ENCODE measurements around the gene ISOC2. TPM values are rescaled to one million over a fixed set of nuclear protein-coding genes. Genes with fewer than 3 reads are reported as not detected.
A peak's percentile ranks its signal among the peaks of the same experiment; 100 is the strongest.

Gene ISOC2
- total and polyA plus RNA-seq, 9 of the 15 experiments (the other 6 are each of a cell fraction or from before 2014, with no cell fraction given) = 1.2 to 229 (median 58.3) TPM

DNA sequence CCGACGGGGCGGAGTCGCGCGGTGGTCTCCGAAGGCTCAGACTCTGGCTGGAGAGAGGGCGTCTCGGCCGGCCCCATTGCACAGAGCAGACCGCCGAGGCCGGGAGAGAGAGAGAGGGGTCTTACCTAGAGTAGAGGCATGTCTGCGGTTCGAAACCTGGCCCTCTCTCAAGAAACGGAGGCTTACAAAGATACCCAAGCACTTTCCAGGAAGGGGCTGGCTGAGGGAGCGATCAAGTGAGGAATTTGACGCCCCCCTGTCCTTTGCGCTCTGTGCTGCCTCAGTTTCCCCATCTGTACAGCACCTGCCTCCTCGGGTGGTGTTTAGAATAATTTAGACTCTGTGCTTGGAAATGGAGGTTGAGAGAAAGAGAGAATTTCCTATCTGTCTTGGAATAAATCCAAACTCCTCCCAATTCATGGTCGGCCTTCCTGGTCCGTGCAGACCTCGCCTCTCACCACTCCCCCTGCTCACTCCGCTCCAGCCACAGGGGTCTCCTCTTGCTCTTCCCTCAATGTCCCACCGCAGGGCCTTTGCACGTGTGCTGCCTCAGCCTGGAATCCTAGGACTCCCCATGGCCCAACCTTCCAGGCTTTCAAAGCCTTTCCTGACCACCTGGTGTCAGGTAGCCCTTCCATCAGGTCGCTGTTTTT is 658 bp upstream of the ISOC2 start (continued):
- TF ChIP-seq MTA2 (IDR thresholded peaks at IDR 0.05; ENCODE audit: low read depth) (no peak), PTBP1 (IDR thresholded peaks at IDR 0.05; ENCODE audit: low read depth, low read length) (peak; percentile 50; the same call in 1 of the 2 replicates), SMARCA4 (IDR thresholded peaks at IDR 0.05) (0 out of 2 replicates have a peak, but pooled peaks have one; percentile 44), POLR3A (IDR thresholded peaks at IDR 0.05; ENCODE audit: borderline replicate concordance, extremely low read depth, insufficient read depth, insufficient read length) (no peak), FOXP1 (CRISPR knock-in tag; IDR thresholded peaks at IDR 0.05) (peak; percentile 49; the same call in 1 of the 2 replicates), NFYB (IDR thresholded peaks at IDR 0.05; ENCODE audit: extremely low read depth, insufficient read length) (no peak), ZNF583 (CRISPR knock-in tag; IDR thresholded peaks at IDR 0.05) (0 out of 2 replicates have a peak, but pooled peaks have one; percentile 39), ETV5 (CRISPR knock-in tag; IDR thresholded peaks at IDR 0.05; ENCODE audit: low read depth) (peak; percentile 68; the same call in 1 of the 2 replicates), ZBTB7A (IDR thresholded peaks at IDR 0.05; ENCODE audit: borderline replicate concordance, control insufficient read depth, low read depth, low read length) (peak; percentile 74), ZNF212 (CRISPR knock-in tag; IDR thresholded peaks at IDR 0.05) (peak; percentile 17; the same call in 1 of the 2 replicates), PHF8 (IDR thresholded peaks at IDR 0.05; ENCODE audit: borderline replicate concordance, low read length) (peak; percentile 71; the same call in 1 of the 2 replicates), POLR2A (conservative IDR thresholded peaks at IDR 0.05) (peak; percentile 70)
- TF ChIP-seq, protein P1, sequence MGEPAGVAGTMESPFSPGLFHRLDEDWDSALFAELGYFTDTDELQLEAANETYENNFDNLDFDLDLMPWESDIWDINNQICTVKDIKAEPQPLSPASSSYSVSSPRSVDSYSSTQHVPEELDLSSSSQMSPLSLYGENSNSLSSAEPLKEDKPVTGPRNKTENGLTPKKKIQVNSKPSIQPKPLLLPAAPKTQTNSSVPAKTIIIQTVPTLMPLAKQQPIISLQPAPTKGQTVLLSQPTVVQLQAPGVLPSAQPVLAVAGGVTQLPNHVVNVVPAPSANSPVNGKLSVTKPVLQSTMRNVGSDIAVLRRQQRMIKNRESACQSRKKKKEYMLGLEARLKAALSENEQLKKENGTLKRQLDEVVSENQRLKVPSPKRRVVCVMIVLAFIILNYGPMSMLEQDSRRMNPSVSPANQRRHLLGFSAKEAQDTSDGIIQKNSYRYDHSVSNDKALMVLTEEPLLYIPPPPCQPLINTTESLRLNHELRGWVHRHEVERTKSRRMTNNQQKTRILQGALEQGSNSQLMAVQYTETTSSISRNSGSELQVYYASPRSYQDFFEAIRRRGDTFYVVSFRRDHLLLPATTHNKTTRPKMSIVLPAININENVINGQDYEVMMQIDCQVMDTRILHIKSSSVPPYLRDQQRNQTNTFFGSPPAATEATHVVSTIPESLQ (CRISPR knock-in tag; IDR thresholded peaks at IDR 0.05) = 0 out of 2 replicates have a peak, but pooled peaks have one; percentile 77
- TF ChIP-seq, protein P2, sequence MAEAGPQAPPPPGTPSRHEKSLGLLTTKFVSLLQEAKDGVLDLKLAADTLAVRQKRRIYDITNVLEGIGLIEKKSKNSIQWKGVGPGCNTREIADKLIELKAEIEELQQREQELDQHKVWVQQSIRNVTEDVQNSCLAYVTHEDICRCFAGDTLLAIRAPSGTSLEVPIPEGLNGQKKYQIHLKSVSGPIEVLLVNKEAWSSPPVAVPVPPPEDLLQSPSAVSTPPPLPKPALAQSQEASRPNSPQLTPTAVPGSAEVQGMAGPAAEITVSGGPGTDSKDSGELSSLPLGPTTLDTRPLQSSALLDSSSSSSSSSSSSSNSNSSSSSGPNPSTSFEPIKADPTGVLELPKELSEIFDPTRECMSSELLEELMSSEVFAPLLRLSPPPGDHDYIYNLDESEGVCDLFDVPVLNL (CRISPR knock-in tag; IDR thresholded peaks at IDR 0.05; ENCODE audit: low read depth) = no peak
- TF ChIP-seq, protein P3, sequence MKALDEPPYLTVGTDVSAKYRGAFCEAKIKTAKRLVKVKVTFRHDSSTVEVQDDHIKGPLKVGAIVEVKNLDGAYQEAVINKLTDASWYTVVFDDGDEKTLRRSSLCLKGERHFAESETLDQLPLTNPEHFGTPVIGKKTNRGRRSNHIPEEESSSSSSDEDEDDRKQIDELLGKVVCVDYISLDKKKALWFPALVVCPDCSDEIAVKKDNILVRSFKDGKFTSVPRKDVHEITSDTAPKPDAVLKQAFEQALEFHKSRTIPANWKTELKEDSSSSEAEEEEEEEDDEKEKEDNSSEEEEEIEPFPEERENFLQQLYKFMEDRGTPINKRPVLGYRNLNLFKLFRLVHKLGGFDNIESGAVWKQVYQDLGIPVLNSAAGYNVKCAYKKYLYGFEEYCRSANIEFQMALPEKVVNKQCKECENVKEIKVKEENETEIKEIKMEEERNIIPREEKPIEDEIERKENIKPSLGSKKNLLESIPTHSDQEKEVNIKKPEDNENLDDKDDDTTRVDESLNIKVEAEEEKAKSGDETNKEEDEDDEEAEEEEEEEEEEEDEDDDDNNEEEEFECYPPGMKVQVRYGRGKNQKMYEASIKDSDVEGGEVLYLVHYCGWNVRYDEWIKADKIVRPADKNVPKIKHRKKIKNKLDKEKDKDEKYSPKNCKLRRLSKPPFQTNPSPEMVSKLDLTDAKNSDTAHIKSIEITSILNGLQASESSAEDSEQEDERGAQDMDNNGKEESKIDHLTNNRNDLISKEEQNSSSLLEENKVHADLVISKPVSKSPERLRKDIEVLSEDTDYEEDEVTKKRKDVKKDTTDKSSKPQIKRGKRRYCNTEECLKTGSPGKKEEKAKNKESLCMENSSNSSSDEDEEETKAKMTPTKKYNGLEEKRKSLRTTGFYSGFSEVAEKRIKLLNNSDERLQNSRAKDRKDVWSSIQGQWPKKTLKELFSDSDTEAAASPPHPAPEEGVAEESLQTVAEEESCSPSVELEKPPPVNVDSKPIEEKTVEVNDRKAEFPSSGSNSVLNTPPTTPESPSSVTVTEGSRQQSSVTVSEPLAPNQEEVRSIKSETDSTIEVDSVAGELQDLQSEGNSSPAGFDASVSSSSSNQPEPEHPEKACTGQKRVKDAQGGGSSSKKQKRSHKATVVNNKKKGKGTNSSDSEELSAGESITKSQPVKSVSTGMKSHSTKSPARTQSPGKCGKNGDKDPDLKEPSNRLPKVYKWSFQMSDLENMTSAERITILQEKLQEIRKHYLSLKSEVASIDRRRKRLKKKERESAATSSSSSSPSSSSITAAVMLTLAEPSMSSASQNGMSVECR (CRISPR knock-in tag; IDR thresholded peaks at IDR 0.05) = 0 out of 2 replicates have a peak, but pooled peaks have one; percentile 36
- TF ChIP-seq, protein P4, sequence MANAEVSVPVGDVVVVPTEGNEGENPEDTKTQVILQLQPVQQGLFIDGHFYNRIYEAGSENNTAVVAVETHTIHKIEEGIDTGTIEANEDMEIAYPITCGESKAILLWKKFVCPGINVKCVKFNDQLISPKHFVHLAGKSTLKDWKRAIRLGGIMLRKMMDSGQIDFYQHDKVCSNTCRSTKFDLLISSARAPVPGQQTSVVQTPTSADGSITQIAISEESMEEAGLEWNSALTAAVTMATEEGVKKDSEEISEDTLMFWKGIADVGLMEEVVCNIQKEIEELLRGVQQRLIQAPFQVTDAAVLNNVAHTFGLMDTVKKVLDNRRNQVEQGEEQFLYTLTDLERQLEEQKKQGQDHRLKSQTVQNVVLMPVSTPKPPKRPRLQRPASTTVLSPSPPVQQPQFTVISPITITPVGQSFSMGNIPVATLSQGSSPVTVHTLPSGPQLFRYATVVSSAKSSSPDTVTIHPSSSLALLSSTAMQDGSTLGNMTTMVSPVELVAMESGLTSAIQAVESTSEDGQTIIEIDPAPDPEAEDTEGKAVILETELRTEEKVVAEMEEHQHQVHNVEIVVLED (CRISPR knock-in tag; IDR thresholded peaks at IDR 0.05) = no peak
- TF ChIP-seq, protein P5, sequence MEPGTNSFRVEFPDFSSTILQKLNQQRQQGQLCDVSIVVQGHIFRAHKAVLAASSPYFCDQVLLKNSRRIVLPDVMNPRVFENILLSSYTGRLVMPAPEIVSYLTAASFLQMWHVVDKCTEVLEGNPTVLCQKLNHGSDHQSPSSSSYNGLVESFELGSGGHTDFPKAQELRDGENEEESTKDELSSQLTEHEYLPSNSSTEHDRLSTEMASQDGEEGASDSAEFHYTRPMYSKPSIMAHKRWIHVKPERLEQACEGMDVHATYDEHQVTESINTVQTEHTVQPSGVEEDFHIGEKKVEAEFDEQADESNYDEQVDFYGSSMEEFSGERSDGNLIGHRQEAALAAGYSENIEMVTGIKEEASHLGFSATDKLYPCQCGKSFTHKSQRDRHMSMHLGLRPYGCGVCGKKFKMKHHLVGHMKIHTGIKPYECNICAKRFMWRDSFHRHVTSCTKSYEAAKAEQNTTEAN (CRISPR knock-in tag; IDR thresholded peaks at IDR 0.05) = no peak
